ENCODE results near the gene DNAJB6. TPM values are rescaled to one million over a fixed set of nuclear protein-coding genes. Genes with fewer than 3 reads are reported as not detected.

DNAJB6 gene
- total RNA-seq, 1 donor from 2014 or later = 155 TPM

GRCh38 chr7:157412491-157413180 lies 75.8 kb downstream of the DNAJB6 start:
- peaks cover 38% of the 10 kb centered on the region for H3K36me3 Mint-ChIP-seq (ENCODE audit: low read depth, unreplicated experiment)
- H3K9me3 Mint-ChIP-seq (ENCODE audit: unreplicated experiment) = no peaks in the 10 kb centered on the region
- H3K27ac Mint-ChIP-seq (ENCODE audit: unreplicated experiment) = no peak overlapping the region
- peaks cover 12% of the 10 kb centered on the region for H3K4me1 Mint-ChIP-seq (ENCODE audit: unreplicated experiment)
- peaks cover 7% of the 10 kb centered on the region for H3K27me3 Mint-ChIP-seq (ENCODE audit: unreplicated experiment)
- no peak overlapping the region for H3K4me3 Mint-ChIP-seq (ENCODE audit: unreplicated experiment)
- no peak for DNase-seq (ENCODE audit: low spot score)
- no peak for TF ChIP-seq CTCF (IDR thresholded peaks at IDR 0.05; ENCODE audit: unreplicated experiment)

- Mint-ChIP-seq H3K4me1 (ENCODE audit: unreplicated experiment) (peaks cover 12% of the 10 kb centered on the region), H3K27me3 (ENCODE audit: unreplicated experiment) (peaks cover 7% of the 10 kb centered on the region), H3K36me3 (ENCODE audit: low read depth, unreplicated experiment) (peaks cover 33% of the 10 kb centered on the region), H3K27ac (ENCODE audit: unreplicated experiment) (no peak overlapping the region), H3K9me3 (ENCODE audit: unreplicated experiment) (no peaks in the 10 kb centered on the region), H3K4me3 (ENCODE audit: unreplicated experiment) (no peak overlapping the region)
- no peak for DNase-seq (ENCODE audit: low spot score)
- TF ChIP-seq CTCF (IDR thresholded peaks at IDR 0.05; ENCODE audit: unreplicated experiment) = no peak
Observed at GRCh38 chr7:157413881-157414701, 77.3 kb downstream of the DNAJB6 start.

GRCh38 chr7:157414702-157415096 lies 77.9 kb downstream of the DNAJB6 start:
- no peak for TF ChIP-seq CTCF (IDR thresholded peaks at IDR 0.05; ENCODE audit: unreplicated experiment)
- peaks cover 33% of the 10 kb centered on the region for H3K36me3 Mint-ChIP-seq (ENCODE audit: low read depth, unreplicated experiment)
- peaks cover 12% of the 10 kb centered on the region for H3K4me1 Mint-ChIP-seq (ENCODE audit: unreplicated experiment)
- H3K9me3 Mint-ChIP-seq (ENCODE audit: unreplicated experiment) = no peaks in the 10 kb centered on the region
- peaks cover 7% of the 10 kb centered on the region for H3K27me3 Mint-ChIP-seq (ENCODE audit: unreplicated experiment)
- DNase-seq (ENCODE audit: low spot score) = no peak
- no peak overlapping the region for H3K27ac Mint-ChIP-seq (ENCODE audit: unreplicated experiment)
- H3K4me3 Mint-ChIP-seq (ENCODE audit: unreplicated experiment) = no peak overlapping the region

GRCh38 chr7:157415486-157415885 lies 78.7 kb downstream of the DNAJB6 start:
- TF ChIP-seq CTCF (IDR thresholded peaks at IDR 0.05; ENCODE audit: unreplicated experiment) = no peak
- H3K27ac Mint-ChIP-seq (ENCODE audit: unreplicated experiment) = no peak overlapping the region
- H3K27me3 Mint-ChIP-seq (ENCODE audit: unreplicated experiment) = peaks cover 7% of the 10 kb centered on the region

GRCh38 chr7:157416011-157416410 lies 79.2 kb downstream of the DNAJB6 start:
- Mint-ChIP-seq H3K27me3 (ENCODE audit: unreplicated experiment) (peaks cover 7% of the 10 kb centered on the region), H3K36me3 (ENCODE audit: low read depth, unreplicated experiment) (peaks cover 33% of the 10 kb centered on the region), H3K4me1 (ENCODE audit: unreplicated experiment) (peaks cover 12% of the 10 kb centered on the region), H3K9me3 (ENCODE audit: unreplicated experiment) (no peaks in the 10 kb centered on the region), H3K27ac (ENCODE audit: unreplicated experiment) (no peak overlapping the region), H3K4me3 (ENCODE audit: unreplicated experiment) (peak overlapping the region; percentile 24)
- no peak for DNase-seq (ENCODE audit: low spot score)
- no peak for TF ChIP-seq CTCF (IDR thresholded peaks at IDR 0.05; ENCODE audit: unreplicated experiment)

More at GRCh38 chr7:157415486-157415885, 78.7 kb downstream of the DNAJB6 start:
- Mint-ChIP-seq H3K4me1 (ENCODE audit: unreplicated experiment) (peaks cover 12% of the 10 kb centered on the region), H3K9me3 (ENCODE audit: unreplicated experiment) (no peaks in the 10 kb centered on the region), H3K36me3 (ENCODE audit: low read depth, unreplicated experiment) (peaks cover 33% of the 10 kb centered on the region), H3K4me3 (ENCODE audit: unreplicated experiment) (no peak overlapping the region)
- no peak for DNase-seq (ENCODE audit: low spot score)

All from endothelial cell (in vitro differentiated cells).